Sciatic nerve (tissue), 2 donors: ENCODE data around the gene SIGLEC1. TPM values are rescaled to one million over a fixed set of nuclear protein-coding genes. Genes with fewer than 3 reads are reported as not detected.

Experiments used
- ATAC-seq: fragments of 200-7000 bp; cut with Tn5 transposase; one replicate; pipeline ENCODE4 v1.9.1; 2020; ENCODE audit warnings: mild to moderate bottlenecking, moderate library complexity
- DNase-seq: peaks from one replicate; pipeline ENCODE4 v3.0.0-alpha.2; 2020; ENCODE audit warnings: low spot score
- intact Hi-C: fragments of 100-400 bp; cut with DNase I; formaldehyde crosslinking; loops from one replicate; pipeline ENCODE4 v1.14.2; 2022
- total RNA-seq: library from RNA; stranded (reverse); fragmentation: NEBNext Ultra II Directional; extraction: Animal tissue kit (Norgen Biotek cat#: 25700); gene quantifications from one replicate; pipeline ENCODE4 v1.2.1, GENCODE V29; 2021
- donor health status: DM: no; HTN: no; CAD: no.
- donor health status: DM: no; HTN: no; CAD: no.

The SIGLEC1 gene
- total RNA-seq, 1 donor from 2014 or later = 19.2 TPM

- intact Hi-C loops = no loop called here
- DNase-seq (no peak), ATAC-seq (no peak)
Observed at GRCh38 chr20:3689978-3690377, 22.4 kb downstream of the SIGLEC1 start.

- DNase-seq (no peak), ATAC-seq (peak; percentile 90)
- intact Hi-C loops = no loop called here
Observed at GRCh38 chr20:3687655-3688054, 24.7 kb downstream of the SIGLEC1 start.

- ATAC-seq (peak; percentile 91), DNase-seq (peak; percentile 88)
- intact Hi-C loops = no loop called here
Observed at GRCh38 chr20:3686867-3687321, 25.5 kb downstream of the SIGLEC1 start.

GRCh38 chr20:3686421-3686820 is 26.0 kb downstream of the SIGLEC1 start:
- no peak for ATAC-seq
- intact Hi-C loops = no loop called here
- DNase-seq = no peak

- DNase-seq (no peak), ATAC-seq (no peak)
- intact Hi-C loops = no loop called here
Observed at GRCh38 chr20:3685341-3685740, 27.1 kb downstream of the SIGLEC1 start.

- peak; percentile 77 for DNase-seq
- intact Hi-C loops = no loop called here
Observed at GRCh38 chr20:3681931-3682781, 30.2 kb downstream of the SIGLEC1 start, which contains the start of gene ADAM33. Gene ADAM33, minus strand, starts transcription at chr20:3682010. Its CDS starts 6 bp downstream, at chr20:3682004.

GRCh38 chr20:3681352-3681930 is 31.0 kb downstream of the SIGLEC1 start:
- DNase-seq = no peak
- intact Hi-C loops = no loop called here
- ATAC-seq = no peak

More at GRCh38 chr20:3681931-3682781, 30.2 kb downstream of the SIGLEC1 start, which contains the start of gene ADAM33:
- peak; percentile 33 for ATAC-seq

- DNase-seq (no peak), ATAC-seq (peak; percentile 2)
- intact Hi-C loops = no loop called here
Observed at GRCh38 chr20:3680701-3681351, 31.6 kb downstream of the SIGLEC1 start.

GRCh38 chr20:3679749-3680700 is 32.4 kb downstream of the SIGLEC1 start:
- DNase-seq (no peak), ATAC-seq (peak; percentile 41)
- intact Hi-C loops = no loop called here

- intact Hi-C loops = no loop called here
- no peak for DNase-seq
- peak; percentile 11 for ATAC-seq
Observed at GRCh38 chr20:3678856-3679720, 33.3 kb downstream of the SIGLEC1 start.

GRCh38 chr20:3678198-3678597 is 34.2 kb downstream of the SIGLEC1 start:
- intact Hi-C loops = no loop called here
- ATAC-seq = no peak
- no peak for DNase-seq

GRCh38 chr20:3677733-3678132 is 34.7 kb downstream of the SIGLEC1 start:
- ATAC-seq = peak; percentile 10
- no peak for DNase-seq
- intact Hi-C loops = loop anchor here (2.0 kb wide), 1 partner anchor 33 kb away; no protein-coding TSS in a partner anchor

- intact Hi-C loops = no loop called here
- DNase-seq (no peak), ATAC-seq (no peak)
Observed at GRCh38 chr20:3674995-3675900, 37.2 kb downstream of the SIGLEC1 start.

GRCh38 chr20:3674447-3674846 is 38.0 kb downstream of the SIGLEC1 start:
- ATAC-seq (no peak), DNase-seq (no peak)
- intact Hi-C loops = no loop called here

- ATAC-seq (no peak), DNase-seq (no peak)
- intact Hi-C loops = no loop called here
Observed at GRCh38 chr20:3673221-3674070, 39.0 kb downstream of the SIGLEC1 start.
